Ecto neural progenitor cell (in vitro differentiated cells): Measurements from ENCODE around the gene RHNO1.

Experiments
- DNase-seq: peaks from one replicate; pipeline ENCODE4 v3.0.0-alpha.2; 2018; ENCODE audit warnings: low spot score

RHNO1 gene

GRCh38 chr12:2877047-2877952 lies at the start of gene RHNO1, which contains the start of gene FOXM1:
RHNO1 (plus strand) TSS chr12:2877223; CDS start chr12:2885367, 8,144 bp downstream.
FOXM1 (minus strand) TSS chr12:2877174; CDS start chr12:2874478, 2,696 bp downstream.
- DNase-seq, result peak; percentile 99

- DNase-seq, result no peak
Measured at GRCh38 chr12:2829275-2829674, 47.7 kb upstream of the RHNO1 start.

- no peak for DNase-seq
Measured at GRCh38 chr12:2832550-2833127, 44.4 kb upstream of the RHNO1 start.

- DNase-seq, result no peak
Measured at GRCh38 chr12:2833327-2833726, 43.7 kb upstream of the RHNO1 start.

- DNase-seq, result no peak
Measured at GRCh38 chr12:2833810-2834209, 43.2 kb upstream of the RHNO1 start.

GRCh38 chr12:2834581-2835491 lies 42.2 kb upstream of the RHNO1 start, which contains the start of gene NRIP2:
NRIP2 (minus strand) TSS chr12:2835035; CDS start chr12:2834983, 52 bp downstream.
- DNase-seq, result no peak

GRCh38 chr12:2835691-2836403 lies 41.2 kb upstream of the RHNO1 start:
- DNase-seq, result no peak

- DNase-seq, result no peak
Measured at GRCh38 chr12:2836574-2836973, 40.4 kb upstream of the RHNO1 start.

- no peak for DNase-seq
Measured at GRCh38 chr12:2841056-2841650, 35.9 kb upstream of the RHNO1 start.

GRCh38 chr12:2842948-2843347 lies 34.1 kb upstream of the RHNO1 start:
- no peak for DNase-seq

- no peak for DNase-seq
Measured at GRCh38 chr12:2844786-2845185, 32.2 kb upstream of the RHNO1 start.

- DNase-seq, result no peak
Measured at GRCh38 chr12:2845280-2845679, 31.7 kb upstream of the RHNO1 start.

- no peak for DNase-seq
Measured at GRCh38 chr12:2851931-2852330, 25.1 kb upstream of the RHNO1 start.

- DNase-seq, result peak; percentile 96
Measured at GRCh38 chr12:2853626-2854025, 23.4 kb upstream of the RHNO1 start.

- DNase-seq, result no peak
Measured at GRCh38 chr12:2854669-2855453, 22.2 kb upstream of the RHNO1 start.

GRCh38 chr12:2855546-2855945 lies 21.5 kb upstream of the RHNO1 start:
- DNase-seq, result no peak

- no peak for DNase-seq
Measured at GRCh38 chr12:2856051-2856450, 21.0 kb upstream of the RHNO1 start.

GRCh38 chr12:2857021-2857431 lies 20.0 kb upstream of the RHNO1 start, which contains the start of gene TEX52:
TEX52 (minus strand) TSS chr12:2857039; CDS start chr12:2857026, 13 bp downstream.
- DNase-seq, result no peak

GRCh38 chr12:2857576-2857975 lies 19.4 kb upstream of the RHNO1 start:
- DNase-seq, result no peak

- no peak for DNase-seq
Measured at GRCh38 chr12:2858334-2858733, 18.7 kb upstream of the RHNO1 start.
